AG04450 (cell line): Measurements from ENCODE around the gene ATG14. TPM values are rescaled to one million over a fixed set of nuclear protein-coding genes. Genes with fewer than 3 reads are reported as not detected.
"Not testable (repeated sequence)": the region's sequence is repeated elsewhere in the genome, so short reads cannot be mapped to it uniquely, and the experiment has no call there.

Source experiments
- CTCF ChIA-PET: fragments of 300-600, 350-600 bp; formaldehyde crosslinking; extraction: SDS; loops from one replicate; lab custom pipeline; 2022; ENCODE audit warnings: antibody characterized with exemption, inconsistent platforms; lab: Charles Lee
- POLR2A ChIA-PET: fragments of 350-600 bp; formaldehyde crosslinking; extraction: SDS; loops from one replicate; lab custom pipeline; 2021; ENCODE audit warnings: antibody characterized with exemption, inconsistent platforms; lab: Yijun Ruan, JAX
- DNase-seq: peaks from one replicate; pipeline ENCODE4 v3.0.0-alpha.2; 2011; ENCODE audit warnings: low read depth, low spot score
- H3K27ac ChIP-seq: one replicate; pipeline ENCODE4 v1.5.1; 2012; ENCODE audit warnings: low read depth, low read length, control low read depth
- H3K27me3 ChIP-seq: one replicate; pipeline ENCODE4 v1.6.0; 2012; ENCODE audit warnings: low read length; ENCODE audit not compliant: control insufficient read depth, insufficient read depth
- H3K4me3 ChIP-seq: 2 replicates; pipeline ENCODE4 v1.5.1; 2011; ENCODE audit warnings: mild to moderate bottlenecking, low read depth, low read length, control low read depth
- H3K9me3 ChIP-seq: 2 replicates; pipeline ENCODE4 v1.5.1; 2012; ENCODE audit warnings: low read length; ENCODE audit not compliant: control insufficient read depth, insufficient read depth
- polyA minus RNA-seq: library from RNA; depleted of rRNA, polyadenylated mRNA; stranded (reverse); fragments of >200 nt; gene quantifications from 2 replicates; pipeline ENCODE4 v1.2.3, GENCODE V29; 2011; rRNA and poly(A)+ RNA removed
- polyA plus RNA-seq: library from polyadenylated mRNA; depleted of rRNA; stranded (reverse); fragments of >200 nt; gene quantifications from 2 replicates; pipeline ENCODE4 v1.2.3, GENCODE V29; 2011; rRNA removed
- TF ChIP-seq, protein P1 (sequence below): IDR thresholded peaks from 2 replicates; pipeline ENCODE4 v1.5.1; 2011; ENCODE audit warnings: low read depth, low read length, control low read depth, inconsistent platforms

ATG14 gene, protein sequence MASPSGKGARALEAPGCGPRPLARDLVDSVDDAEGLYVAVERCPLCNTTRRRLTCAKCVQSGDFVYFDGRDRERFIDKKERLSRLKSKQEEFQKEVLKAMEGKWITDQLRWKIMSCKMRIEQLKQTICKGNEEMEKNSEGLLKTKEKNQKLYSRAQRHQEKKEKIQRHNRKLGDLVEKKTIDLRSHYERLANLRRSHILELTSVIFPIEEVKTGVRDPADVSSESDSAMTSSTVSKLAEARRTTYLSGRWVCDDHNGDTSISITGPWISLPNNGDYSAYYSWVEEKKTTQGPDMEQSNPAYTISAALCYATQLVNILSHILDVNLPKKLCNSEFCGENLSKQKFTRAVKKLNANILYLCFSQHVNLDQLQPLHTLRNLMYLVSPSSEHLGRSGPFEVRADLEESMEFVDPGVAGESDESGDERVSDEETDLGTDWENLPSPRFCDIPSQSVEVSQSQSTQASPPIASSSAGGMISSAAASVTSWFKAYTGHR
- polyA plus RNA-seq (12.2 and 14.9 TPM in 2 replicates), polyA minus RNA-seq (11.1 and 14.0 TPM in 2 replicates)

- TF ChIP-seq, protein P1, sequence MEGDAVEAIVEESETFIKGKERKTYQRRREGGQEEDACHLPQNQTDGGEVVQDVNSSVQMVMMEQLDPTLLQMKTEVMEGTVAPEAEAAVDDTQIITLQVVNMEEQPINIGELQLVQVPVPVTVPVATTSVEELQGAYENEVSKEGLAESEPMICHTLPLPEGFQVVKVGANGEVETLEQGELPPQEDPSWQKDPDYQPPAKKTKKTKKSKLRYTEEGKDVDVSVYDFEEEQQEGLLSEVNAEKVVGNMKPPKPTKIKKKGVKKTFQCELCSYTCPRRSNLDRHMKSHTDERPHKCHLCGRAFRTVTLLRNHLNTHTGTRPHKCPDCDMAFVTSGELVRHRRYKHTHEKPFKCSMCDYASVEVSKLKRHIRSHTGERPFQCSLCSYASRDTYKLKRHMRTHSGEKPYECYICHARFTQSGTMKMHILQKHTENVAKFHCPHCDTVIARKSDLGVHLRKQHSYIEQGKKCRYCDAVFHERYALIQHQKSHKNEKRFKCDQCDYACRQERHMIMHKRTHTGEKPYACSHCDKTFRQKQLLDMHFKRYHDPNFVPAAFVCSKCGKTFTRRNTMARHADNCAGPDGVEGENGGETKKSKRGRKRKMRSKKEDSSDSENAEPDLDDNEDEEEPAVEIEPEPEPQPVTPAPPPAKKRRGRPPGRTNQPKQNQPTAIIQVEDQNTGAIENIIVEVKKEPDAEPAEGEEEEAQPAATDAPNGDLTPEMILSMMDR, result no peak
- Histone ChIP-seq H3K27ac (peak within 1 kb of the TSS; percentile 41), H3K27me3 (no peaks in the 10 kb centered on the region), H3K9me3 (no peaks in the 10 kb centered on the region), H3K4me3 (peak within 1 kb of the TSS; percentile 95)
- CTCF ChIA-PET, result interaction anchor here (0.5 to 1.8 kb wide), 4 partner anchors 35 to 322 kb away, joined by 3 to 13 read pairs (median 6); partner anchors contain the start of gene FBXO34
- POLR2A ChIA-PET, result no interaction called here
- DNase-seq, result peak; percentile 46
Measured at GRCh38 chr14:55411426-55412389, at the start of gene ATG14. ATG14 (minus strand) TSS chr14:55411830; CDS start chr14:55411822, 8 bp downstream.

- Histone ChIP-seq H3K9me3 (no peaks in the 10 kb centered on the region), H3K4me3 (no peak overlapping the region), H3K27ac (no peak overlapping the region), H3K27me3 (no peaks in the 10 kb centered on the region)
- CTCF ChIA-PET, result interaction anchor here (1.3 to 3.0 kb wide), 2 partner anchors 12 to 1032 kb away, joined by 4 to 22 read pairs; no protein-coding TSS in a partner anchor
- POLR2A ChIA-PET, result no interaction called here
- TF ChIP-seq, protein P1, result no peak
- no peak for DNase-seq
Measured at GRCh38 chr14:55458800-55459515, 47.3 kb upstream of the ATG14 start.

DNA sequence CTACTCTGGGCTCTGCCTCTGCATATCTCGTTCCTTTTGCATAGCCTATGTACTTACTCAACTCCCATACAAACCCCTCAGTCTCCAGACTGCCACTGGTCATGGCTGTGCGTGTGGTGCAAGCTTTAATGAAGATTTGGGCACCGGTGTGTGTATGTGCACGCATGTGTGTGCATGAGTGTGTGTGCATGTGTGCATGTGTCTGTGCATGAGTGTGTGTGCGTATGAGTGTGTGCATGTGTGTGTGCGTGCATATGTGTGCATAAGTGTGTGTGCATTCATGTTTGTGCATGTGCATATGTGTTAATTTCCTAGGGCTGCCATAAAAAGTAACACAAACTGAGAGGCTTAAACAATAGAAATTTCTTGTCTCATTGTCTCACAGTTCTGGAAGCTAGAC lies 45.9 kb upstream of the ATG14 start:
- DNase-seq, result no peak

DNA sequence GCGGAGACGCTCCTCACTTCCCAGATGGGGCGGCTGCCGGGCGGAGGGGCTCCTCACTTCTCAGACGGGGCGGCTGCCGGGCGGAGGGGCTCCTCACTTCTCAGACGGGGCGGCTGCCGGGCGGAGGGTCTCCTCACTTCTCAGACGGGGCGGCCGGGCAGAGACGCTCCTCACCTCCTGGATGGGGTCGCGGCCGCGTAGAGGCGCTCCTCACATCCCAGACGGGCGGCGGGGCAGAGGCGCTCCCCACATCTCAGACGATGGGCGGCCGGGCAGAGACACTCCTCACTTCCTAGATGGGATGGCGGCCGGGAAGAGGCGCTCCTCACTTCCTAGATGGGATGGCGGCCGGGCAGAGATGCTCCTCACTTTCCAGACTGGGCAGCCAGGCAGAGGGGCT lies 44.8 kb upstream of the ATG14 start:
- H3K27me3 ChIP-seq, H3K9me3 ChIP-seq, DNase-seq, H3K4me3 ChIP-seq, POLR2A ChIA-PET, H3K27ac ChIP-seq: not testable (repeated sequence)
- CTCF ChIA-PET, result interaction anchor here (3.0 kb wide), 1 partner anchor 10 kb away, joined by 22 read pairs; no protein-coding TSS in a partner anchor

More for the DNA sequence above, 45.9 kb upstream of the ATG14 start:
- H3K27ac ChIP-seq, result no peak overlapping the region
- POLR2A ChIA-PET, result no interaction called here
- CTCF ChIA-PET, result interaction anchor here (3.0 kb wide), 1 partner anchor 11 kb away, joined by 22 read pairs; no protein-coding TSS in a partner anchor
- TF ChIP-seq, protein P1, result no peak
- H3K9me3 ChIP-seq, result no peaks in the 10 kb centered on the region
- no peaks in the 10 kb centered on the region for H3K27me3 ChIP-seq
- no peak overlapping the region for H3K4me3 ChIP-seq
